DMS53 treated with DMSO at 0.1 percent for 48 hours (cell line): Measurements from ENCODE around the gene PALM3.

Experiments used
- DNase-seq: peaks from one replicate; lab custom pipeline; 2025; ENCODE audit not compliant: unreplicated experiment; lab: John Stamatoyannopoulos, UW

Gene PALM3

DNA sequence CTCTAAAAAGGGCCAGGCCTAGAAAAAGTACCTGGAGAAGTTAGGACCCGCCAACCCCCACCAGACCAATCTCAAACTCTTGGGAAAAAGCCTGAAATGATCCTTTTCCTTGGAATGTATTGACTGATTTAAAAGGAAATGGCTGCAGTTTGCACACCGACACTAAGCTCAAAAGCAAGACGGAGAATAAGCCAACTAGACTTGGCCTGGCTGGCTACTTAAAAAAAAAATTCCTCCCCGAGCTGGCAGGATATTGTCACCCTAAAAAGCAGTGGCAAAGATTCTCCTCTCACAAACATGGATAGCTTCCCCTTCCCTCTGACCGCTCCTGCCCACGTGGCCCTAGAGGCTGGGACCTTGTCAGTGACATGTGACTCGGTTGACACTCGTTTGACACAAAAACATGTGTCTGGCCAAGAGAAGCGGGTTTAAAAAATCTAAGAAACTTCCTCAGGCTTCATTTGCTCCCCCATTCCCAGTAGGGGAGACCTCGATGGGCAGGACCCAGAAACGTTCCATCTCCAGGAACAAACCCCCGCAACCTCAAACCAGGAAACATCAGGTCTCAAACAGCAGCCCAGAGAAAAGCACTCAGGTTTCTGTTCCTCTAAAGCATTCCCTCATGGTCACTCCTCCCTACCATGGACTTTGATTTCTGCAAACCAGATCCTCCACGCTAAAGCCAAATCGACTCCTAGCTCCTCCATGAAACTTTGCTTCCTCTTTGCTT lies 57.1 kb downstream of the PALM3 start:
- DNase-seq, result no peak
